Naive thymus-derived CD8-positive, alpha-beta T cell (primary cell): ENCODE results near the gene THOC5. TPM values are rescaled to one million over a fixed set of nuclear protein-coding genes. Genes with fewer than 3 reads are reported as not detected.

ENCODE experiments used
- ATAC-seq, 2 donors: fragments of 150-1000 bp; cut with Tn5 transposase in 1 of 2; sonication (Bioruptor Pico), chemical (Tn5 transposase) in 1 of 2; 1 replicate in 1 of 2; 2 replicates in 1 of 2; pipeline ENCODE4 v1.10.0; 2021; ENCODE audit warnings: mild to moderate bottlenecking in 2 of 2, moderate library complexity in 2 of 2
- POLR2A ChIA-PET: fragments of 350-600 bp; sonication (Branson Sonifier 250); formaldehyde crosslinking; loops from one replicate; lab custom pipeline; 2021; ENCODE audit warnings: antibody characterized with exemption; lab: Charles Lee
- DNase-seq, 10 donors: peaks; one replicate each; pipeline versions ENCODE4 v3.0.0 to v3.0.0-alpha.2; 2020 to 2022
- H3K27ac Mint-ChIP-seq, 10 donors: one replicate each; pipeline ENCODE4 v1.8.0; 2020 to 2022; ENCODE audit warnings: mild to moderate bottlenecking in 10 of 10, mixed read lengths in 10 of 10, moderate library complexity in 4 of 10, inconsistent platforms in 1 of 10
- H3K27me3 Mint-ChIP-seq, 5 donors: one replicate each; pipeline ENCODE4 v1.8.0; 2021 to 2022; ENCODE audit warnings: mixed read lengths in 5 of 5
- H3K36me3 Mint-ChIP-seq, 3 donors: one replicate each; pipeline ENCODE4 v1.8.0; 2020 to 2022; ENCODE audit warnings: mixed read lengths in 3 of 3, mild to moderate bottlenecking in 2 of 3, inconsistent platforms in 1 of 3
- H3K4me1 Mint-ChIP-seq, 4 donors: one replicate each; pipeline ENCODE4 v1.8.0; 2021 to 2022; ENCODE audit warnings: mixed read lengths in 4 of 4
- H3K4me3 Mint-ChIP-seq, 10 donors: one replicate each; pipeline ENCODE4 v1.8.0; 2020 to 2022; ENCODE audit warnings: mild to moderate bottlenecking in 10 of 10, mixed read lengths in 10 of 10, moderate library complexity in 6 of 10, inconsistent platforms in 1 of 10
- H3K9me3 Mint-ChIP-seq, 9 donors: one replicate each; pipeline ENCODE4 v1.8.0; 2020 to 2022; ENCODE audit warnings: mixed read lengths in 9 of 9, mild to moderate bottlenecking in 3 of 9, inconsistent platforms in 1 of 9, moderate library complexity in 1 of 9
- polyA plus RNA-seq, 3 donors: library from polyadenylated mRNA; unstranded; fragments of 300-500 nt; fragmentation: Illumina TruSeq; gene quantifications; one replicate each; pipeline ENCODE4 v1.2.3, GENCODE V29; 2021
- total RNA-seq, 8 experiments: library from RNA in 2 of 8; stranded (reverse) in 2 of 8; gene quantifications; one replicate each; pipeline ENCODE4 v1.2.3 and lab custom pipeline; 2021 to 2026

The THOC5 gene
- total and polyA plus RNA-seq, 5 experiments from 2014 or later, result 20.1 to 48.0 (median 25.7) TPM

DNA sequence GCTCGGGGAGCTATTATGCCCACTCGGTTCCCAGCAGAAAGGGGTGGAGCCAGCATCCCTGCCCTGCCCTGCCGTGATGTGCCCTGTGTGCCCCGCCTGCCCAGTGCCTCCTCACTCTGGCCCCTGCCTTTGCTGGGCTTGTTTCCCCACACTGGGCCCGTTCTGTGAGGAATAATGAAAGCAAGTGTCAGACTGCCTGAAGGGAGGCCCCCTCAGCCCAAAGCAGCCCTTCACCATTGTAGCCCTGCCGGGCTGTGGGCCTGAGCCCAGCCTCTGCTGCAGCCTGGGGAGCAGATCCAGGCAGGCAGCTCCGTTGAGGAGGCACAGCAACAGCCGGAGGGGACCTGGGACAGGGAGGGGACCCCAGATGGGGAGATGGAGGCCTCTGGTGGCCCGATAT is 93.8 kb downstream of the THOC5 start:
- POLR2A ChIA-PET, result no interaction called here
- no peaks in the 10 kb centered on the region for H3K27me3 Mint-ChIP-seq

GRCh38 chr22:29458551-29458950 is 95.0 kb downstream of the THOC5 start:
- DNase-seq (no peak), ATAC-seq (no peak)
- Mint-ChIP-seq H3K27ac (no peak overlapping the region), H3K27me3 (no peaks in the 10 kb centered on the region), H3K9me3 (no peaks in the 10 kb centered on the region), H3K36me3 (no peaks in the 10 kb centered on the region), H3K4me1 (no peaks in the 10 kb centered on the region), H3K4me3 (no peak overlapping the region)
- POLR2A ChIA-PET, result interaction anchor here (0.7 kb wide), 1 partner anchor 43 kb away, joined by 4 read pairs; no protein-coding TSS in a partner anchor

More for the DNA sequence above, 93.8 kb downstream of the THOC5 start:
- Mint-ChIP-seq H3K4me3 (no peak overlapping the region), H3K9me3 (no peaks in the 10 kb centered on the region), H3K4me1 (no peaks in the 10 kb centered on the region), H3K36me3 (no peaks in the 10 kb centered on the region), H3K27ac (no peak overlapping the region)
- no peak for ATAC-seq
- DNase-seq, result no peak

DNA sequence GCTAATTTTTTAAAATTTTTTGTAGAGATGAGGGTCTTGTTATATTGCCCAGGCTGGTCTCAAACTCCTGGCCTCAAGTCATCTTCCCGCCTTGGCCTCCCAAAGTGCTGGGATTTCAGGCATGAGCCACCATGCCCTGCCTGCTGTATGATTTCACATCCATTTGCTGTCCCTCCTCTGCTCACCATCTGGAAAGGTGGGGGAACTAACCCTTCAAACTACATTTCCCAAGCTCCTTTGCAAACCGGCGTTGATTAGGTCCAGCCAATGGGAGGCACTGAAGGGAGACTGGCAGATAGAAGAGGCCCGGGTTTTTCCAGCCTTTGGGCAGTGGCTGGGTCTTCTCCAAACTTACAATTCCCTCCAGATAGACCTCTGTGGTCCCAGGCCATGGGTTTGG is 95.8 kb downstream of the THOC5 start:
- POLR2A ChIA-PET, result no interaction called here
- H3K27me3 Mint-ChIP-seq, result no peaks in the 10 kb centered on the region
- DNase-seq (no peak), ATAC-seq (no peak)
- H3K27ac Mint-ChIP-seq, result no peak overlapping the region
- H3K4me3 Mint-ChIP-seq, result no peak overlapping the region
- no peaks in the 10 kb centered on the region for H3K36me3 Mint-ChIP-seq
- H3K9me3 Mint-ChIP-seq, result no peaks in the 10 kb centered on the region
- H3K4me1 Mint-ChIP-seq, result no peaks in the 10 kb centered on the region

GRCh38 chr22:29456211-29456671 is 97.3 kb downstream of the THOC5 start:
- H3K4me3 Mint-ChIP-seq, result no peak overlapping the region
- POLR2A ChIA-PET, result no interaction called here
- no peaks in the 10 kb centered on the region for H3K27me3 Mint-ChIP-seq
- no peaks in the 10 kb centered on the region for H3K36me3 Mint-ChIP-seq
- ATAC-seq (no peak), DNase-seq (no peak)
- no peaks in the 10 kb centered on the region for H3K4me1 Mint-ChIP-seq
- H3K9me3 Mint-ChIP-seq, result no peaks in the 10 kb centered on the region
- no peak overlapping the region for H3K27ac Mint-ChIP-seq

Other genes with a start within 250 kb of the THOC5 start
- gene GAS2L1, start 247.1 kb downstream of the THOC5 start, total RNA-seq, result not detected
- under 1 TPM in 1 of 3 donors, not detected in 2; 0.54 TPM for gene GAS2L1, start 247.1 kb downstream of the THOC5 start, polyA plus RNA-seq
- gene RASL10A, start 238.1 kb downstream of the THOC5 start, total RNA-seq, result 1 to 10 TPM in 1 of 2 experiments, under 1 TPM in 1; 0.49 to 1.3 TPM
- not detected for gene RASL10A, start 238.1 kb downstream of the THOC5 start, polyA plus RNA-seq
- gene AP1B1, start 165.2 kb downstream of the THOC5 start, total RNA-seq, result 10 to 100 TPM; 44.7 to 45.3 TPM
- 10 to 100 TPM; 10.9 to 19.8 (median 11.3) TPM for gene AP1B1, start 165.2 kb downstream of the THOC5 start, polyA plus RNA-seq
- not detected for gene RFPL1, start 115.2 kb downstream of the THOC5 start, total RNA-seq
- gene RFPL1, start 115.2 kb downstream of the THOC5 start, polyA plus RNA-seq, result under 1 TPM in 1 of 3 donors, not detected in 2; 0.11 TPM
- under 1 TPM; 0.31 to 0.47 TPM for gene NEFH, start 73.5 kb downstream of the THOC5 start, total RNA-seq
- under 1 TPM; 0.27 to 0.67 (median 0.52) TPM for gene NEFH, start 73.5 kb downstream of the THOC5 start, polyA plus RNA-seq
- 10 to 100 TPM; 43.4 to 46.1 TPM for gene NIPSNAP1, start 27.4 kb upstream of the THOC5 start, total RNA-seq
- 10 to 100 TPM; 58.9 to 62.8 (median 59.6) TPM for gene NIPSNAP1, start 27.4 kb upstream of the THOC5 start, polyA plus RNA-seq
- gene NF2, start 49.9 kb upstream of the THOC5 start, total RNA-seq, result 10 to 100 TPM; 23.6 to 25.4 TPM
- gene NF2, start 49.9 kb upstream of the THOC5 start, polyA plus RNA-seq, result 10 to 100 TPM; 15.3 to 16.8 (median 15.5) TPM
- gene CABP7, start 166.2 kb upstream of the THOC5 start, total RNA-seq, result under 1 TPM in 1 of 2 experiments, not detected in 1; 0.11 TPM
- under 1 TPM; 0.06 to 0.09 (median 0.06) TPM for gene CABP7, start 166.2 kb upstream of the THOC5 start, polyA plus RNA-seq
- 10 to 100 TPM; 17.5 to 23.8 TPM for gene ZMAT5, start 213.2 kb upstream of the THOC5 start, total RNA-seq
- gene ZMAT5, start 213.2 kb upstream of the THOC5 start, polyA plus RNA-seq, result 10 to 100 TPM; 44.2 to 58.5 (median 46.3) TPM
- 10 to 100 TPM; 53.9 to 59.7 TPM for gene UQCR10, start 213.6 kb upstream of the THOC5 start, total RNA-seq
- gene UQCR10, start 213.6 kb upstream of the THOC5 start, polyA plus RNA-seq, result 100 to 1,000 TPM; 288 to 333 (median 323) TPM